Measurements from ENCODE around the gene PRR13. TPM values are rescaled to one million over a fixed set of nuclear protein-coding genes. Genes with fewer than 3 reads are reported as not detected.
A peak's percentile ranks its signal among the peaks of the same experiment; 100 is the strongest.

The PRR13 gene
- total RNA-seq, 1 donor from 2014 or later, result 106 TPM

- no peak for DNase-seq (ENCODE audit: low spot score, unreplicated experiment)
Measured at GRCh38 chr12:53485955-53486735, 44.6 kb downstream of the PRR13 start.

GRCh38 chr12:53486736-53487487 lies 45.4 kb downstream of the PRR13 start:
- Mint-ChIP-seq H3K9me3 (ENCODE audit: low read depth) (no peaks in the 10 kb centered on the region), H3K27ac (peak overlapping the region; percentile 67)
- no peak for DNase-seq (ENCODE audit: low spot score, unreplicated experiment)

More at GRCh38 chr12:53485955-53486735, 44.6 kb downstream of the PRR13 start:
- peaks cover 15% of the 10 kb centered on the region for H3K4me1 Mint-ChIP-seq (ENCODE audit: low read depth)
- peaks cover 8% of the 10 kb centered on the region for H3K36me3 Mint-ChIP-seq (ENCODE audit: insufficient read depth)
- H3K4me3 Mint-ChIP-seq (ENCODE audit: low read depth), result no peak overlapping the region
- no peaks in the 10 kb centered on the region for H3K27me3 Mint-ChIP-seq
- no peak for TF ChIP-seq CTCF (IDR thresholded peaks at IDR 0.05; ENCODE audit: unreplicated experiment)
- no peaks in the 10 kb centered on the region for H3K9me3 Mint-ChIP-seq (ENCODE audit: low read depth)
- no peak overlapping the region for H3K27ac Mint-ChIP-seq

GRCh38 chr12:53489242-53489864 lies 47.8 kb downstream of the PRR13 start:
- Mint-ChIP-seq H3K36me3 (ENCODE audit: insufficient read depth) (no peaks in the 10 kb centered on the region), H3K9me3 (ENCODE audit: low read depth) (no peaks in the 10 kb centered on the region), H3K27ac (peak overlapping the region; percentile 69), H3K4me3 (ENCODE audit: low read depth) (no peak overlapping the region), H3K4me1 (ENCODE audit: low read depth) (peaks cover 24% of the 10 kb centered on the region), H3K27me3 (no peaks in the 10 kb centered on the region)
- TF ChIP-seq CTCF (IDR thresholded peaks at IDR 0.05; ENCODE audit: unreplicated experiment), result no peak
- no peak for DNase-seq (ENCODE audit: low spot score, unreplicated experiment)

More at GRCh38 chr12:53486736-53487487, 45.4 kb downstream of the PRR13 start:
- peaks cover 5% of the 10 kb centered on the region for H3K36me3 Mint-ChIP-seq (ENCODE audit: insufficient read depth)
- TF ChIP-seq CTCF (IDR thresholded peaks at IDR 0.05; ENCODE audit: unreplicated experiment), result no peak
- no peaks in the 10 kb centered on the region for H3K27me3 Mint-ChIP-seq
- H3K4me1 Mint-ChIP-seq (ENCODE audit: low read depth), result peaks cover 15% of the 10 kb centered on the region
- no peak overlapping the region for H3K4me3 Mint-ChIP-seq (ENCODE audit: low read depth)

GRCh38 chr12:53492188-53492587 lies 50.7 kb downstream of the PRR13 start:
- no peak for DNase-seq (ENCODE audit: low spot score, unreplicated experiment)
- Mint-ChIP-seq H3K4me3 (ENCODE audit: low read depth) (peak overlapping the region; percentile 95), H3K27ac (peak overlapping the region; percentile 95), H3K27me3 (no peaks in the 10 kb centered on the region), H3K9me3 (ENCODE audit: low read depth) (no peaks in the 10 kb centered on the region), H3K4me1 (ENCODE audit: low read depth) (peaks cover 28% of the 10 kb centered on the region), H3K36me3 (ENCODE audit: insufficient read depth) (no peaks in the 10 kb centered on the region)
- TF ChIP-seq CTCF (IDR thresholded peaks at IDR 0.05; ENCODE audit: unreplicated experiment), result no peak

All from progenitor cell of endocrine pancreas (in vitro differentiated cells).